ENCODE measurements around the gene ABHD16A. TPM values are rescaled to one million over a fixed set of nuclear protein-coding genes. Genes with fewer than 3 reads are reported as not detected.

Gene ABHD16A
- total RNA-seq, 1 donor = 43.4 TPM

GRCh38 chr6:31723980-31724691, 21.0 kb upstream of the ABHD16A start:
- Histone ChIP-seq H2AFZ (ENCODE audit: low read length) (no peak overlapping the region), H3K79me2 (ENCODE audit: insufficient read depth, low read length) (peaks cover 5% of the 10 kb centered on the region), H3K4me3 (ENCODE audit: insufficient read depth, low read length) (no peak overlapping the region), H3K4me1 (ENCODE audit: insufficient read depth, low read length) (peaks cover 9% of the 10 kb centered on the region), H3K27me3 (ENCODE audit: insufficient read depth, low read length) (no peaks in the 10 kb centered on the region), H3K27ac (ENCODE audit: low read depth, low read length) (no peak overlapping the region), H3K4me2 (ENCODE audit: insufficient read depth, low read length) (no peak overlapping the region), H3K9me3 (ENCODE audit: low read depth, low read length) (no peaks in the 10 kb centered on the region), H4K20me1 (ENCODE audit: insufficient read depth, low read length) (peaks cover 2% of the 10 kb centered on the region), H3K36me3 (ENCODE audit: insufficient read depth, low read length) (peaks cover 18% of the 10 kb centered on the region)
- no peak for TF ChIP-seq CTCF (IDR thresholded peaks at IDR 0.05; ENCODE audit: extremely low read depth, low read depth, low read length)
- DNase-seq (ENCODE audit: insufficient read length, low spot score, missing footprints) = peak; percentile 52

GRCh38 chr6:31723245-31723979, 20.3 kb upstream of the ABHD16A start, which contains the start of gene MPIG6B:
Gene MPIG6B (plus strand): TSS chr6:31723373. CDS start chr6:31723384, 11 bp downstream.
- H3K4me2 ChIP-seq (ENCODE audit: insufficient read depth, low read length) = no peak within 1 kb of the TSS
- H3K27ac ChIP-seq (ENCODE audit: low read depth, low read length) = no peak within 1 kb of the TSS
- H3K9me3 ChIP-seq (ENCODE audit: low read depth, low read length) = no peaks in the 10 kb centered on the region
- no peak within 1 kb of the TSS for H2AFZ ChIP-seq (ENCODE audit: low read length)
- no peak for TF ChIP-seq CTCF (IDR thresholded peaks at IDR 0.05; ENCODE audit: extremely low read depth, low read depth, low read length)
- DNase-seq (ENCODE audit: insufficient read length, low spot score, missing footprints) = peak; percentile 26
- H3K4me3 ChIP-seq (ENCODE audit: insufficient read depth, low read length) = no peak within 1 kb of the TSS
- peaks cover 18% of the 10 kb centered on the region for H3K36me3 ChIP-seq (ENCODE audit: insufficient read depth, low read length)
- H4K20me1 ChIP-seq (ENCODE audit: insufficient read depth, low read length) = peaks cover 2% of the 10 kb centered on the region
- no peaks in the 10 kb centered on the region for H3K27me3 ChIP-seq (ENCODE audit: insufficient read depth, low read length)
- peaks cover 1% of the 10 kb centered on the region for H3K4me1 ChIP-seq (ENCODE audit: insufficient read depth, low read length)
- no peaks in the 10 kb centered on the region for H3K79me2 ChIP-seq (ENCODE audit: insufficient read depth, low read length)

- Histone ChIP-seq H3K79me2 (ENCODE audit: insufficient read depth, low read length) (no peaks in the 10 kb centered on the region), H2AFZ (ENCODE audit: low read length) (no peak overlapping the region), H3K27me3 (ENCODE audit: insufficient read depth, low read length) (no peaks in the 10 kb centered on the region), H3K27ac (ENCODE audit: low read depth, low read length) (no peak overlapping the region), H4K20me1 (ENCODE audit: insufficient read depth, low read length) (no peaks in the 10 kb centered on the region), H3K9me3 (ENCODE audit: low read depth, low read length) (no peaks in the 10 kb centered on the region), H3K4me2 (ENCODE audit: insufficient read depth, low read length) (no peak overlapping the region), H3K4me3 (ENCODE audit: insufficient read depth, low read length) (no peak overlapping the region), H3K4me1 (ENCODE audit: insufficient read depth, low read length) (no peaks in the 10 kb centered on the region), H3K36me3 (ENCODE audit: insufficient read depth, low read length) (peaks cover 14% of the 10 kb centered on the region)
- TF ChIP-seq CTCF (IDR thresholded peaks at IDR 0.05; ENCODE audit: extremely low read depth, low read depth, low read length) = no peak
- DNase-seq (ENCODE audit: insufficient read length, low spot score, missing footprints) = no peak
Measured at GRCh38 chr6:31722173-31722572, 19.0 kb upstream of the ABHD16A start.

Measured in osteoblast (primary cell).